GM12891 (cell line): ENCODE data around the gene NXF1.
A peak's percentile ranks its signal among the peaks of the same experiment; 100 is the strongest.
"Not testable (repeated sequence)": the region's sequence is repeated elsewhere in the genome, so short reads cannot be mapped to it uniquely, and the experiment has no call there.

ENCODE experiments used
- DNase-seq: peaks from one replicate; pipeline ENCODE4 v3.0.0; 2011; ENCODE audit warnings: low spot score; ENCODE audit not compliant: insufficient read length
- FAIRE-seq: peaks from 2 replicates; lab custom pipeline; 2011; peaks lifted over from hg19 to GRCh38; lab: Jason Lieb, UNC
- PAX5 ChIP-seq: IDR thresholded peaks from 2 replicates; pipeline ENCODE4 v1.6.1; 2011; ENCODE audit warnings: low read length, moderate library complexity, mild to moderate bottlenecking; ENCODE audit not compliant: insufficient read depth, severe bottlenecking
- POLR2A ChIP-seq: IDR thresholded peaks from 2 replicates; pipeline ENCODE4 v1.6.1; 2011; ENCODE audit warnings: low read depth, low read length, control low read depth
- POLR2AphosphoS5 ChIP-seq: IDR thresholded peaks from 2 replicates; pipeline ENCODE4 v1.6.1; 2011; ENCODE audit warnings: low read depth, low read length, control low read depth
- POU2F2 ChIP-seq: IDR thresholded peaks from 2 replicates; pipeline ENCODE4 v1.6.1; 2011; ENCODE audit warnings: low read depth, mild to moderate bottlenecking, control low read depth, low read length, moderate library complexity
- SPI1 ChIP-seq: IDR thresholded peaks from 2 replicates; pipeline ENCODE4 v1.6.1; 2011; ENCODE audit warnings: low read depth, low read length, control low read depth
- TAF1 ChIP-seq: IDR thresholded peaks from 2 replicates; pipeline ENCODE4 v1.6.1; 2011; ENCODE audit warnings: low read depth, low read length, control low read depth

NXF1 gene

DNA sequence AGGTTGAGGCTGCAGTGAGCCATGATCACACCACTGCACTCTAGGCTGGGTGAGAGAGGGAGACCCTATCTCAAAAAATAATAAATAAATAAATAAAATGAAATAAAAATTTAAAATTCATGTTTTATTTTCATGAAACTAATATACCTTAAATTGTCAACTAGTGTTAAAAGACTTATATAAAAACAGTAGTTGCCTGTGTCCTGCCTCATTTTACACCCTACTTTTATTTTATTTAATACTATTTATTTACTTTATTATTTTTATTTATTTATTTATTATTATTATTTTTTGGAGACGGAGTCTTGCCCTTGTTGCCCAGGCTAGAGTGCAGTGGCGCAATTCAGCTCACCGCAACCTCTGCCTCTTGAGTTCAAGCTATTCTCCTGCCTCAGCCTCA is 38.9 kb upstream of the NXF1 start:
- no peak for FAIRE-seq
- no peak for TF ChIP-seq TAF1
- TF ChIP-seq SPI1 = no peak
- TF ChIP-seq POU2F2 = no peak
- TF ChIP-seq POLR2AphosphoS5 = no peak
- TF ChIP-seq POLR2A = no peak
- no peak for TF ChIP-seq PAX5

DNA sequence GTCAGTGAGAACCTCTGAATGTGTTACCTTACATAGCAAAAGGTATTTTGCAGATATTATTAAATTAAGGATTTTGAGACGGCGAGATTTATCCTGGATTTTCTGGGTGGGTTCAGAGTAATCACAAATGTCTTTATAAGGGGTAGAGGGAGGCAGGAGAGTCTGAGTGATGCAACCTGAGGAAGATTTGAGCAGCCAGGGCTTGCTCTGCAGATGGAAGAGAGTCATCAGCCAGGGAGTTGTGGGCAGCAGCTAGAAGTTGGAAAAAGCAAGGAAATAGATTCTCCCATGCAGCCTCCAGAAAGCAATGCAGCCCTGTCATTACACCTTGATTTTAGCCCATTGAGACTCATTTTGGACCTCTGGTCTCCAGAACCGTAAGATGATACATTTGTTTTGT is 38.2 kb upstream of the NXF1 start:
- TF ChIP-seq POLR2AphosphoS5 (no peak), TAF1 (no peak), SPI1 (no peak), POU2F2 (no peak), PAX5 (no peak), POLR2A (no peak)
- FAIRE-seq = no peak
- DNase-seq = no peak

More for the DNA sequence above, 38.9 kb upstream of the NXF1 start:
- no peak for DNase-seq

DNA sequence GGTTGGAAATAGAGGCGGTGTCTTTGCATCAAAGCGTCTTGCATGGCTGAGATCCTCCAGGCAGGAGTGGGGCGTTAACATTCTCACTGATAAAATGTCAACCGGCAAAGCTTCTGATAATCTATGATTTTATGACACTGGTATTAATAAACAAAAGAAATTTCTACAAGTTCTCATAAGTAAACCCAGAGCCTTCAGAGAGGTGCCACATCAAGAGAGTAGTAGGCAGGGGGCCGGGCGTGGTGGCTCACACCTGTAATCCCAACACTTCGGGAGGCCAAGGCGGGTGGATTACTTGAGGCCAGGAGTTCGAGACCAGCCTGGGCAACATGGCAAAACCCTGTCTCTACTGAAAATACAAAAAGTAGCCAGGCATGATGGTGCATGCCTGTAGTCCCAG is 37.7 kb upstream of the NXF1 start:
- FAIRE-seq, DNase-seq: not testable (repeated sequence)

- TF ChIP-seq SPI1 (no peak), TAF1 (peak; percentile 41; the same call in 1 of the 2 replicates)
- DNase-seq (no peak), FAIRE-seq (no peak)
These were observed 37.0 kb upstream of the NXF1 start for GRCh38 chr11:62842171-62842741.

GRCh38 chr11:62841361-62842170 is 36.3 kb upstream of the NXF1 start:
- FAIRE-seq (peak; percentile 100), DNase-seq (peak; percentile 71)

GRCh38 chr11:62840721-62841360 is 35.6 kb upstream of the NXF1 start:
- not testable (repeated sequence) for DNase-seq, FAIRE-seq

More at GRCh38 chr11:62841361-62842170, 36.3 kb upstream of the NXF1 start:
- TF ChIP-seq PAX5 = peak; percentile 2
- peak; percentile 100 for TF ChIP-seq POLR2AphosphoS5
- TF ChIP-seq SPI1 = no peak; the same call in 1 of the 2 replicates
- TF ChIP-seq POLR2A = peak; percentile 100
- peak; percentile 88 for TF ChIP-seq TAF1
- peak; percentile 99 for TF ChIP-seq POU2F2

GRCh38 chr11:62839050-62839945 is 34.1 kb upstream of the NXF1 start, which contains the start of gene WDR74:
Gene WDR74, minus strand, starts transcription at chr11:62839590. Its CDS starts 20 bp downstream, at chr11:62839570.
- TF ChIP-seq POLR2AphosphoS5 (peak; percentile 92), TAF1 (peak; percentile 96), PAX5 (no peak), POU2F2 (peak; percentile 79), SPI1 (no peak), POLR2A (peak; percentile 89)
- peak; percentile 90 for FAIRE-seq
- DNase-seq = peak; percentile 86

More at GRCh38 chr11:62840721-62841360, 35.6 kb upstream of the NXF1 start:
- peak; percentile 80 for TF ChIP-seq PAX5

GRCh38 chr11:62835336-62835735 is 30.1 kb upstream of the NXF1 start:
- no peak for DNase-seq
- TF ChIP-seq PAX5 (no peak), POLR2AphosphoS5 (no peak), POU2F2 (no peak), TAF1 (no peak), POLR2A (no peak), SPI1 (no peak)
- no peak for FAIRE-seq
